NB4 (cell line): ENCODE measurements around the gene ME2.
"Not testable (repeated sequence)": the region's sequence is repeated elsewhere in the genome, so short reads cannot be mapped to it uniquely, and the experiment has no call there.

Experiments used
- DNase-seq: peaks from one replicate; pipeline ENCODE4 v3.0.0; 2010; ENCODE audit warnings: low read depth
- H3K4me3 ChIP-seq: one replicate; pipeline ENCODE4 v1.5.1; 2011; ENCODE audit warnings: mild to moderate bottlenecking, low read depth, low read length, moderate library complexity
- MAX ChIP-seq: IDR thresholded peaks from 2 replicates; pipeline ENCODE4 v1.6.1; 2011; ENCODE audit warnings: low read depth, low read length
- MYC ChIP-seq: IDR thresholded peaks from 2 replicates; pipeline ENCODE4 v1.6.1; 2011; ENCODE audit warnings: low read depth, low read length
- POLR2A ChIP-seq: IDR thresholded peaks from 2 replicates; pipeline ENCODE4 v1.6.1; 2011; ENCODE audit warnings: mild to moderate bottlenecking; ENCODE audit not compliant: insufficient read length; ENCODE audit errors: extremely low read depth
- TF ChIP-seq, protein P1 (sequence below): IDR thresholded peaks from one replicate; pipeline ENCODE4 v1.5.1; 2012; ENCODE audit warnings: low read depth, low read length

Gene ME2

DNA sequence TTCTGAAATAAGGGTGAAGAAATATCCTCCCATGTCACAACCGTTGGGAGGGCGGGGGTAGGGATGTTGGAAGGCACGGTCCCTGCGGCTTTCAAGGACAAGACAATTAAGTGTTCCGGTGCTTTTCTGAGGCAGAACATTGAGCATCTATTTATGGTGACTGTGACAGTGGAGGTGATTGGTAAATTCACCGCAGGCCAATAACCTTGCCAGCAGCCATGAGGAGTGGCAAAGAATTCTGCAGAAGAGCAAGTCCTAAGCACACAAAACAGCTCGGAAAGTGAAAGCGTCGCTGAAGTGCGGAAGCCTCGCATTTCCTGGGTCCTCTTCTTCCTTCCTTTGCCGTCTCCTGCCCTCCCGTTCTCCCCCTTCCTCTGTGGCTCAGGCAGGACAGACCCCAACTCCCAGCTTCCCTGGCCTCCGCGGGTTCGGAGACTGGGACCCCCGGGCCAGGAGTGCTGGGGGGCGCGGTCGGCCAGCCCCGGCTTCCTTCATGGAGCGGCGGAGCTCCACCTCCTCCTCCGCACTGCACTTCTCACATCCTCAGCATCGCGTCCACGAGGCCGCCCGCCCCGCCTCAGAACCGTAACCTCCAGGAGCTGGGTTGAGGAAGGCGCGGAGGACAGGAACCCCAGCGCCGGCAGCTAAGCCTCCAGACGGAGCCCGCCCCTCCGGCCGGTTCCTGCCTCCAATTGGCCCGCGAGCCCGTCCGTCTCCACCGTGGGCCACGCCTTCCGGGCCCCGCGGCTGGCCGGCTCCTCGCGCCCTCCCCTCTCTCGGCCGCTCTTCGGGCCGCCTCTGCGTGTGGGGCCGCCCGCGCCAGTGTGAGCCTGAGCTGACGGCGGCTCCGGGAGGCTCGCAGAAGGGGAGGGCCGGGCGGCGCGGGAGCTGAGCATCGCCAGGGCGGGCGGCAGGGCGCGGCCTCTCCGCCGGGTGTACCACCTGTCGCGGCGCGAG lies at the start of gene ME2:
TSS of gene ME2 (plus strand) at position 774 of the 957 bp plus-strand sequence. CDS start 16,703 bp downstream, outside the sequence.
- peak within 1 kb of the TSS; percentile 85 for H3K4me3 ChIP-seq
- TF ChIP-seq, protein P1, sequence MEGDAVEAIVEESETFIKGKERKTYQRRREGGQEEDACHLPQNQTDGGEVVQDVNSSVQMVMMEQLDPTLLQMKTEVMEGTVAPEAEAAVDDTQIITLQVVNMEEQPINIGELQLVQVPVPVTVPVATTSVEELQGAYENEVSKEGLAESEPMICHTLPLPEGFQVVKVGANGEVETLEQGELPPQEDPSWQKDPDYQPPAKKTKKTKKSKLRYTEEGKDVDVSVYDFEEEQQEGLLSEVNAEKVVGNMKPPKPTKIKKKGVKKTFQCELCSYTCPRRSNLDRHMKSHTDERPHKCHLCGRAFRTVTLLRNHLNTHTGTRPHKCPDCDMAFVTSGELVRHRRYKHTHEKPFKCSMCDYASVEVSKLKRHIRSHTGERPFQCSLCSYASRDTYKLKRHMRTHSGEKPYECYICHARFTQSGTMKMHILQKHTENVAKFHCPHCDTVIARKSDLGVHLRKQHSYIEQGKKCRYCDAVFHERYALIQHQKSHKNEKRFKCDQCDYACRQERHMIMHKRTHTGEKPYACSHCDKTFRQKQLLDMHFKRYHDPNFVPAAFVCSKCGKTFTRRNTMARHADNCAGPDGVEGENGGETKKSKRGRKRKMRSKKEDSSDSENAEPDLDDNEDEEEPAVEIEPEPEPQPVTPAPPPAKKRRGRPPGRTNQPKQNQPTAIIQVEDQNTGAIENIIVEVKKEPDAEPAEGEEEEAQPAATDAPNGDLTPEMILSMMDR, result no peak
- TF ChIP-seq MYC, result peak; percentile 10
- TF ChIP-seq MAX, result peak; percentile 54
- peak; percentile 89 for TF ChIP-seq POLR2A
- DNase-seq, result peak; percentile 95

GRCh38 chr18:50829644-50830043 lies 49.3 kb upstream of the ME2 start:
- H3K4me3 ChIP-seq, result no peak overlapping the region
- DNase-seq, result no peak
- TF ChIP-seq MAX, result no peak
- TF ChIP-seq, protein P1, result no peak
- no peak for TF ChIP-seq MYC
- TF ChIP-seq POLR2A, result no peak

- no peak overlapping the region for H3K4me3 ChIP-seq
- DNase-seq, result no peak
- TF ChIP-seq POLR2A (no peak), MAX (no peak), MYC (no peak)
- TF ChIP-seq, protein P1, result no peak
Measured at GRCh38 chr18:50830544-50830943, 48.4 kb upstream of the ME2 start.

DNA sequence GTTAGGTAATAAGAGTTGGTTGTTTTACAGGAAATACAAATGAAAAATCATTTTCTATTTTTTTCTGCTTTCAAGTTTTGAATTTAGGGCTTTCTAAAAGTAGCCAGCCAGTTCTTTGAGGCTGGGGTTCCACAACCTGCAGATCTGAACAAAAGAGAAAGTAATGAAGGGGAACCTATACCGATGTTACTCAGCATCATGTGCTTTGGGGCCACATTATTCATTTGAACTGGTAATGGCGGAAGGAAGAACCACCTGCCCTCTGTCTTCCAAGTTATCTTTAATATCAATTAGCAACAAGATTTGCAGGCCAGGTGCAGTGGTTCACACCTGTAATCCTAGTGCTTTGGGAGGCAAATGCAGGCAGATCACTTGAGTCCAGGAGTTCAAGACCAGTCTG lies 46.2 kb upstream of the ME2 start:
- no peak for DNase-seq
- H3K4me3 ChIP-seq, result no peak overlapping the region
- TF ChIP-seq MYC (no peak), MAX (no peak), POLR2A (no peak)
- TF ChIP-seq, protein P1, result no peak

DNA sequence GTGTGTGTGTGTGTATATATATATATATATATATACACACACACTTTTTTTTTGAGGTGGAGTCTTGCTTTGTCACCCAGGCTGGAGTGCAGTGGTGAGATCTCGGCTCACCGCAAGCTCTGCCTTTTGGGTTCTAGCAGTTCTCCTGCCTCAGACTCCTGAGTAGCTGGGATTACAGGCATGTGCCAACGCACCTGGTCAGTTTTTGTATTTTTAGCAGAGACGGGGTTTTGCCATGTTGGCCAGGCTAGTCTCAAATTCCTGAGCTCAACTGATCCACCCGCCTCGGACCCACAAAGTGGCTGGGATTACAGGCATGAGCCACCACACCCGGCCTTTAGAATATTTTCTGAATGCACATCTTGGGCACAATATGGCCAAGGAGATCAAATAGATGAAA lies 45.4 kb upstream of the ME2 start:
- not testable (repeated sequence) for H3K4me3 ChIP-seq, DNase-seq

DNA sequence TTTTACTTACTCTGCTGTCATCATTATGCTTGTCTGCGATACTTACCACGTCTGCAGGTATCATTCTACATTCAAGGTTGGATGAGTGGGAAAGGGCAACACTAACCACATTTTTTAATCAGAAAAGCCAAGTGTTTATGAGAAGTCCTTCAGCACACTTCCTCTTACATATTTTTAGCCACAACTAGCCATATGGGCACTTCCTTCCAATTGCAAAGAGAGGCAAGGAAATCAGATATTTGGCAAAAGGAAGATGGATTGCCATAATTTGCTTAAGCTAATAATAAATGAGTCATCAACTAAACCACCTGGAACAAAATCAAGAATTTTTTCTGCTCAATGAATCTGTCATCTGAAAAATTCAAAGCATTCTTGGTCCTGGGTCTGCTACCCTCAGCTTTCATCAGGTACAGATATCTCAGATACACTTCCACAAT lies 42.4 kb upstream of the ME2 start:
- DNase-seq, result peak; percentile 46
- no peak overlapping the region for H3K4me3 ChIP-seq
- TF ChIP-seq POLR2A (no peak), MYC (no peak), MAX (no peak)
- TF ChIP-seq, protein P1, result no peak
